H1 (cell line): ENCODE measurements around the gene TMEM117. TPM values are rescaled to one million over a fixed set of nuclear protein-coding genes. Genes with fewer than 3 reads are reported as not detected.

Experiments
- CTCF ChIA-PET: fragments of 300-600 bp; sonication (Branson Sonifier 250); formaldehyde crosslinking; loops from one replicate; lab custom pipeline; 2021; ENCODE audit not compliant: partially characterized antibody; lab: Charles Lee
- POLR2A ChIA-PET: fragments of 300-600 bp; sonication (Branson Sonifier 250); formaldehyde crosslinking; loops from one replicate; lab custom pipeline; 2021; ENCODE audit warnings: inconsistent platforms; ENCODE audit not compliant: partially characterized antibody; lab: Charles Lee
- DNase-seq, 2 experiments: peaks; one replicate each; pipeline versions ENCODE4 v3.0.0 to v3.0.0-alpha.2; 2010 to 2022; ENCODE audit warnings: low spot score in 2 of 2, low read depth in 1 of 2, mixed read lengths in 1 of 2
- FAIRE-seq: peaks from 2 replicates; lab custom pipeline; 2011; peaks lifted over from hg19 to GRCh38; lab: Jason Lieb, UNC
- H2AFZ ChIP-seq: 2 replicates; pipeline ENCODE4 v1.8.1; 2012; ENCODE audit warnings: low read length, inconsistent platforms
- H2AK5ac ChIP-seq: 2 replicates; pipeline ENCODE4 v1.6.1; 2013; ENCODE audit warnings: low read depth, low read length
- H2BK120ac ChIP-seq: replicated peaks from 2 replicates; pipeline ENCODE3; 2013; ENCODE audit warnings: low read depth, low read length, inconsistent platforms
- H2BK12ac ChIP-seq: 2 replicates; pipeline ENCODE4 v1.6.1; 2013; ENCODE audit warnings: low read depth, low read length
- H2BK15ac ChIP-seq: 2 replicates; pipeline ENCODE4 v1.6.1; 2013; ENCODE audit warnings: low read length
- H2BK20ac ChIP-seq: 2 replicates; pipeline ENCODE4 v1.6.1; 2013; ENCODE audit warnings: low read length
- H2BK5ac ChIP-seq: 2 replicates; pipeline ENCODE4 v1.6.1; 2013; ENCODE audit warnings: low read depth, low read length
- H3K14ac ChIP-seq: 2 replicates; pipeline ENCODE4 v1.6.1; 2013; ENCODE audit warnings: inconsistent platforms; ENCODE audit not compliant: insufficient read length
- H3K18ac ChIP-seq: 2 replicates; pipeline ENCODE4 v1.6.1; 2013; ENCODE audit warnings: low read length; ENCODE audit errors: extremely low read depth
- H3K23ac ChIP-seq: 2 replicates; pipeline ENCODE4 v1.6.1; 2013; ENCODE audit warnings: inconsistent platforms; ENCODE audit not compliant: insufficient read length
- H3K23me2 ChIP-seq: 2 replicates; pipeline ENCODE4 v1.6.1; 2013; ENCODE audit warnings: low read depth, low read length
- H3K27ac ChIP-seq: 2 replicates; pipeline ENCODE4 v1.6.1; 2011; ENCODE audit warnings: low read depth, low read length, inconsistent platforms
- H3K27me3 ChIP-seq, 4 experiments: replicated peaks in 1 of 4; 1 replicate in 1 of 4; 2 replicates in 3 of 4; pipeline versions ENCODE4 v1.6.1 to v1.8.1; 2011 to 2013; ENCODE audit warnings: low read length in 3 of 4, mild to moderate bottlenecking in 3 of 4, inconsistent platforms in 2 of 4, mixed read lengths in 2 of 4, moderate library complexity in 1 of 4; ENCODE audit not compliant: control insufficient read depth in 3 of 4, insufficient read depth in 3 of 4; ENCODE audit errors: extremely low read depth in 1 of 4
- H3K36me3 ChIP-seq, 4 experiments: 2 replicates each; pipeline versions ENCODE4 v1.6.1 to v1.8.1; 2011 to 2013; ENCODE audit warnings: mild to moderate bottlenecking in 4 of 4, low read length in 3 of 4, moderate library complexity in 2 of 4, control low read depth in 1 of 4, inconsistent platforms in 1 of 4; ENCODE audit not compliant: insufficient read depth in 4 of 4, control insufficient read depth in 2 of 4
- H3K4ac ChIP-seq: replicated peaks from 2 replicates; pipeline ENCODE3; 2013; ENCODE audit warnings: low read length, low read depth, mixed read lengths, inconsistent platforms; ENCODE audit not compliant: insufficient read length
- H3K4me1 ChIP-seq, 4 experiments: replicated peaks in 1 of 4; 1 replicate in 1 of 4; 2 replicates in 3 of 4; pipeline versions ENCODE4 v1.6.1 to v1.8.1; 2011 to 2013; ENCODE audit warnings: low read length in 3 of 4, inconsistent platforms in 2 of 4, mixed read lengths in 1 of 4; ENCODE audit not compliant: insufficient read depth in 4 of 4, control insufficient read depth in 3 of 4
- H3K4me2 ChIP-seq, 2 experiments: 2 replicates each; pipeline versions ENCODE4 v1.6.1 to v1.8.1; 2011 to 2013; ENCODE audit warnings: low read depth in 2 of 2, low read length in 2 of 2, control low read depth in 1 of 2, inconsistent platforms in 1 of 2, mild to moderate bottlenecking in 1 of 2; ENCODE audit not compliant: insufficient read depth in 1 of 2
- H3K4me3 ChIP-seq, 4 experiments: fragments of 200-600, 300-600 bp in 1 of 4; sonication (generic), shearing (Covaris generic), sonication (Bioruptor Twin) in 1 of 4; 2 replicates each; pipeline versions ENCODE4 v1.5.1 to v1.8.1; 2011 to 2016; ENCODE audit warnings: low read length in 4 of 4, low read depth in 3 of 4, control low read depth in 2 of 4, inconsistent platforms in 2 of 4, mild to moderate bottlenecking in 2 of 4, mixed read lengths in 1 of 4, moderate library complexity in 1 of 4; ENCODE audit not compliant: insufficient read depth in 2 of 4; ENCODE audit errors: extremely low read depth in 1 of 4
- H3K56ac ChIP-seq: replicated peaks from 2 replicates; pipeline ENCODE3; 2013; ENCODE audit warnings: low read depth, mild to moderate bottlenecking, mixed read lengths, low read length, inconsistent platforms; ENCODE audit not compliant: insufficient read length
- H3K79me1 ChIP-seq: 2 replicates; pipeline ENCODE4 v1.6.1; 2013; ENCODE audit warnings: low read depth, low read length, control low read depth
- H3K79me2 ChIP-seq, 2 experiments: 2 replicates each; pipeline versions ENCODE4 v1.6.1 to v1.8.1; 2012 to 2013; ENCODE audit warnings: low read length in 2 of 2, mild to moderate bottlenecking in 2 of 2, inconsistent platforms in 1 of 2; ENCODE audit not compliant: insufficient read depth in 2 of 2, control insufficient read depth in 1 of 2
- H3K9ac ChIP-seq, 4 experiments: replicated peaks in 1 of 4; 1 replicate in 1 of 4; 2 replicates in 3 of 4; pipeline versions ENCODE4 v1.6.1 to v1.8.1; 2011 to 2013; ENCODE audit warnings: low read depth in 3 of 4, low read length in 3 of 4, control low read depth in 2 of 4, mild to moderate bottlenecking in 2 of 4, moderate library complexity in 2 of 4, inconsistent platforms in 1 of 4; ENCODE audit errors: extremely low read depth in 1 of 4
- H3K9me3 ChIP-seq, 2 experiments: 2 replicates each; pipeline versions ENCODE4 v1.6.1 to v1.8.1; 2012 to 2013; ENCODE audit warnings: mild to moderate bottlenecking in 2 of 2, moderate library complexity in 2 of 2, control low read depth in 1 of 2, inconsistent platforms in 1 of 2, low read depth in 1 of 2, low read length in 1 of 2, mixed read lengths in 1 of 2; ENCODE audit not compliant: insufficient read depth in 2 of 2
- H4K20me1 ChIP-seq, 2 experiments: replicated peaks in 1 of 2; 2 replicates each; pipeline versions ENCODE3 to v1.8.1; 2011 to 2013; ENCODE audit warnings: inconsistent platforms in 2 of 2, low read length in 2 of 2, mild to moderate bottlenecking in 1 of 2; ENCODE audit not compliant: insufficient read depth in 2 of 2, control insufficient read depth in 1 of 2
- H4K5ac ChIP-seq: 2 replicates; pipeline ENCODE4 v1.6.1; 2013; ENCODE audit warnings: low read length, low read depth, mixed read lengths, inconsistent platforms; ENCODE audit not compliant: insufficient read length
- H4K8ac ChIP-seq: 2 replicates; pipeline ENCODE4 v1.8.0; 2013; ENCODE audit warnings: mild to moderate bottlenecking, moderate library complexity, low read length, inconsistent platforms; ENCODE audit not compliant: insufficient read depth; ENCODE audit errors: extremely low read depth
- H4K91ac ChIP-seq: replicated peaks from 2 replicates; pipeline ENCODE3; 2013; ENCODE audit warnings: low read length, mixed read lengths, inconsistent platforms; ENCODE audit not compliant: insufficient read length
- CHD2 ChIP-seq: IDR thresholded peaks from 2 replicates; pipeline ENCODE4 v1.6.1; 2012; ENCODE audit warnings: low read length, improper control_type of control experiment
- TEAD4 ChIP-seq: IDR thresholded peaks from 2 replicates; pipeline ENCODE4 v1.6.1; 2012; ENCODE audit warnings: low read depth, low read length, inconsistent platforms, mixed read lengths
- WGBS, 2 experiments: shearing (Covaris generic) in 1 of 2; methylation state at CpG; one replicate each; pipeline versions ENCODE4 v1.1.6 to v1.1.7; 2013 to 2015; ENCODE audit warnings: low lambda C conversion rate in 2 of 2, mixed read lengths in 2 of 2, inconsistent platforms in 1 of 2, low coverage in 1 of 2, missing lambda C conversion rate in 1 of 2; ENCODE audit not compliant: insufficient replicate concordance in 2 of 2, insufficient coverage in 1 of 2, insufficient read length in 1 of 2; ENCODE audit errors: extremely low coverage in 1 of 2, missing lambda C conversion rate in 1 of 2; 5-methylcytosine and 5-hydroxymethylcytosine counted together
- polyA plus RNA-seq, 7 experiments: library from polyadenylated mRNA; depleted of rRNA in 3 of 7; stranded (reverse) in 5 of 7; unstranded in 2 of 7; fragments of >200 nt in 5 of 7; fragments of 200-250 nt in 2 of 7; gene quantifications; 1 replicate in 5 of 7; 2 replicates in 1 of 7; 4 replicates in 1 of 7; pipeline versions ENCODE4 v1.2.1 to v1.2.3, GENCODE V29; 2011 to 2013; ENCODE audit warnings: missing spikeins in 2 of 7, mixed read lengths in 2 of 7
- total RNA-seq: library from RNA; stranded (reverse); fragmentation: NEBNext Ultra II Directional; extraction: Animal tissue kit (Norgen Biotek cat#: 25700); gene quantifications from 2 replicates; pipeline ENCODE4 v1.2.1, GENCODE V29; 2021

TMEM117 gene
- total and polyA plus RNA-seq, 2 of the 8 experiments (the other 6 are each of a cell fraction or from before 2014, with no cell fraction given), result 0.80 to 1.4 TPM

DNA sequence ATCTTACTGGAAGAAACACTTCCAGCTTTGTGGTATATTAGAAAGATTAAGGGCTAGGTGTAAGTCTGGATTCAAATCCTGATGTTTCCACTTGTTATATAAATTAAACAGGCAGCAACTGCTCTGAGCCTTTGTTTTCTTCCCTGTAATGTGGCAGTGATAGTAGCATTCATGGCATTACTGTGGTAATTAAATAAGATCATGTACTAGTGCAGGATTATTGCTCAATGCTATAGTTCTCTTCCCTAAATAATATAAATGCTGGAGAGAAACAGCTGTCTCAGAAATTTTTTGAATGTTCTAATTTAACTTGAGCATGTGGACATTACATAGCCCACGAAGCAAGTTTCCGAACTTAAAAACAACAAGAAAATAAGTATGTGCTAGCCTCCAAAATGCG is 5.4 kb downstream of the TMEM117 start:
- Histone ChIP-seq H2BK20ac (no peak overlapping the region), H3K9ac (no peak overlapping the region), H3K4ac (no peak overlapping the region), H2BK120ac (no peak overlapping the region), H4K8ac (no peak overlapping the region), H3K9me3 (no peaks in the 10 kb centered on the region), H3K79me2 (no peaks in the 10 kb centered on the region), H3K4me3 (no peak overlapping the region), H3K79me1 (no peaks in the 10 kb centered on the region), H3K18ac (no peak overlapping the region), H4K5ac (no peak overlapping the region), H4K20me1 (no peaks in the 10 kb centered on the region), H3K4me2 (no peak overlapping the region), H3K27ac (no peak overlapping the region), H3K23me2 (no peaks in the 10 kb centered on the region), H3K14ac (no peak overlapping the region), H2BK15ac (no peak overlapping the region), H2BK12ac (no peak overlapping the region), H4K91ac (no peak overlapping the region), H3K36me3 (no peaks in the 10 kb centered on the region), H2BK5ac (no peak overlapping the region), H3K56ac (no peak overlapping the region), H2AK5ac (no peak overlapping the region), H3K23ac (no peak overlapping the region), H3K27me3 (peaks cover 0 to 8% (median 4%) of the 10 kb centered on the region in 4 experiments; a peak in 2 of 7 replicates), H2AFZ (no peak overlapping the region), H3K4me1 (0 out of 7 replicates have a peak, but pooled peaks cover 0 to 2% (median under 1%) of the 10 kb centered on the region in 4 experiments)
- no peak for DNase-seq
- CTCF ChIA-PET, result interaction anchor here (1.2 to 1.5 kb wide), 2 partner anchors 25 to 35 kb away, joined by 3 to 4 read pairs; partner anchors contain the start of gene TWF1
- POLR2A ChIA-PET, result interaction anchor here (1.6 kb wide), 1 partner anchor 35 kb away, joined by 6 read pairs; the partner anchor contains the start of gene TWF1
- 74% methylated on average over 3 of the region's 3 CpGs; no CpG with 5 or more reads in 1 of the 2 experiments for WGBS, 2 experiments
- FAIRE-seq, result no peak
- TF ChIP-seq TEAD4 (no peak), CHD2 (no peak)
